ENCODE data around the gene AP1S3. TPM values are rescaled to one million over a fixed set of nuclear protein-coding genes. Genes with fewer than 3 reads are reported as not detected.

Gene AP1S3
- total RNA-seq, 1 donor from 2014 or later, result 0.47 TPM

DNA sequence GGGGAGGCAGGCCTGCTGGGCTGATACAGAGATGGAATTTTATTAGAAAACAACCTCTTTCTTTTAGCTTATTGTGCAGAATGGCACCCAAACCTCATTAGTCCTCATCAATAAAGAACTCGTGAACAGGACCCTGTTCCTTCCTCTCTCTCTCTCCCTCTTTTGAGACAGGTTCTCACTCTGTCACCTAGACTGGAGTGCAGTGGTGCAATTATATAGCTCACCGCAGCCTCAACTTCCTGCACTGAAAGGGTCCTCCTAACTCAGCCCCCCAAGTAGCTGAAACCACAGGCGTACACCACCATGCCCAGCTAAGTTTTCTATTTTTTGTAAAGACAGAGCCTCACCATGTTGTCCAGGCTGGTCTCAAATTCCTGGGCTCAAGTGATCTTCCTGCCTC, 21.7 kb upstream of the AP1S3 start:
- Histone ChIP-seq H3K4me1 (no peaks in the 10 kb centered on the region), H3K9me3 (replicated peaks) (no peaks in the 10 kb centered on the region), H3K4me3 (no peak overlapping the region), H3K36me3 (no peaks in the 10 kb centered on the region), H3K27me3 (ENCODE audit: low read depth) (no peaks in the 10 kb centered on the region), H3K27ac (replicated peaks) (no peak overlapping the region)
- TF ChIP-seq CTCF (IDR thresholded peaks at IDR 0.05; ENCODE audit: borderline replicate concordance), result no peak
- intact Hi-C loops (cut with micrococcal nuclease), result no loop called here
- DNase-seq, result no peak

- Histone ChIP-seq H3K4me1 (no peaks in the 10 kb centered on the region), H3K27me3 (ENCODE audit: low read depth) (no peaks in the 10 kb centered on the region), H3K4me3 (no peak overlapping the region), H3K36me3 (peaks cover 9% of the 10 kb centered on the region), H3K9me3 (replicated peaks) (no peaks in the 10 kb centered on the region), H3K27ac (replicated peaks) (no peak overlapping the region)
- intact Hi-C loops (cut with micrococcal nuclease), result no loop called here
- TF ChIP-seq CTCF (IDR thresholded peaks at IDR 0.05; ENCODE audit: borderline replicate concordance), result no peak
- DNase-seq, result no peak
Measured at GRCh38 chr2:223856584-223856983, 19.2 kb upstream of the AP1S3 start.

DNA sequence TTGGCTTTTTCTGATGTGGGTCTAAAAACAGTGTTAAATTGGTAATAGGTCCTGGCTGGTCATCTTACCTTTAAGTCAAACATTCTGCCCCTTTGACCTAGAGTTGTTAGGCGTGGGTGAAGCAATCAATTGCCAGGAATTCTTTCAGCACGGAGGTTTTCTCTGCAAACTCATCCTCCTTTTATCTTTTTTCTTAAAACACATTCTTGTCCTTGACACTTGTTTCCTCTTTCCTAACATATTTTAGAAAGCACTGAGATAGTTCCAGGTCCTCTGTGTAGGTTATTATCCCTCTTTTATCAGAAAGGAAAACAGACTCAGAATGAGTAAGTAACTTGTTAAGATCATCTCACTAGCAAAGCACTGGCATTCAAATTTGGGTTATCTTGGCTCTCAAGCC, 18.6 kb upstream of the AP1S3 start:
- no peak for DNase-seq
- no peak overlapping the region for H3K27ac ChIP-seq (replicated peaks)
- H3K4me1 ChIP-seq, result no peaks in the 10 kb centered on the region
- H3K27me3 ChIP-seq (ENCODE audit: low read depth), result no peaks in the 10 kb centered on the region
- H3K4me3 ChIP-seq, result no peak overlapping the region
- no peaks in the 10 kb centered on the region for H3K9me3 ChIP-seq (replicated peaks)
- TF ChIP-seq CTCF (IDR thresholded peaks at IDR 0.05; ENCODE audit: borderline replicate concordance), result no peak
- peaks cover 9% of the 10 kb centered on the region for H3K36me3 ChIP-seq
- intact Hi-C loops (cut with micrococcal nuclease), result no loop called here

DNA sequence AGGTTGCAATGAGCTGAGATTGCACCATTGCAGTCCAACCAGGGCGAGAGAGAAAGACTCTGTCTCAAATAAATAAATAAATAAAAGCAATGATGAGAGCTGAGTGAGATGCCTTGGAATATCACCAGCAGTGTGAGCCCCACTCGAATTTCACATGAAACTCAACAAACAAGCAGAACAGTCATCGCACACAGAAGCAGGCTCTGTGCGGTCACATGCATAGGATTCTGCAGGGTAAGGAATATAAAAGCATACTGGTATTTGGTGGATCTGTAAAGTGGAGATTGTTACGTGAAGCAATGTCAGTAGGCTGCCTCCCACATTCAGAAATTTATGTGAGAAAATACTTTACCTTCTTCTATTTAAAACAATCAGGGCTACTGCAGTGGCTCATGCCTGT, 18.0 kb upstream of the AP1S3 start:
- no peak overlapping the region for H3K4me3 ChIP-seq
- no peak overlapping the region for H3K27ac ChIP-seq (replicated peaks)
- no peak for TF ChIP-seq CTCF (IDR thresholded peaks at IDR 0.05; ENCODE audit: borderline replicate concordance)
- H3K36me3 ChIP-seq, result peaks cover 9% of the 10 kb centered on the region
- no peaks in the 10 kb centered on the region for H3K4me1 ChIP-seq
- no peaks in the 10 kb centered on the region for H3K9me3 ChIP-seq (replicated peaks)
- no peak for DNase-seq
- no peaks in the 10 kb centered on the region for H3K27me3 ChIP-seq (ENCODE audit: low read depth)
- intact Hi-C loops (cut with micrococcal nuclease), result no loop called here

- peaks cover 9% of the 10 kb centered on the region for H3K36me3 ChIP-seq
- no peaks in the 10 kb centered on the region for H3K9me3 ChIP-seq (replicated peaks)
- no peak overlapping the region for H3K4me3 ChIP-seq
- intact Hi-C loops (cut with micrococcal nuclease), result no loop called here
- TF ChIP-seq CTCF (IDR thresholded peaks at IDR 0.05; ENCODE audit: borderline replicate concordance), result no peak
- no peak for DNase-seq
- H3K4me1 ChIP-seq, result no peaks in the 10 kb centered on the region
- no peak overlapping the region for H3K27ac ChIP-seq (replicated peaks)
- H3K27me3 ChIP-seq (ENCODE audit: low read depth), result no peaks in the 10 kb centered on the region
Measured at GRCh38 chr2:223854741-223855140, 17.4 kb upstream of the AP1S3 start.

- no peak for DNase-seq
- Histone ChIP-seq H3K36me3 (peaks cover 9% of the 10 kb centered on the region), H3K4me3 (no peak overlapping the region), H3K4me1 (no peaks in the 10 kb centered on the region), H3K27ac (replicated peaks) (no peak overlapping the region), H3K9me3 (replicated peaks) (no peaks in the 10 kb centered on the region), H3K27me3 (ENCODE audit: low read depth) (no peaks in the 10 kb centered on the region)
- intact Hi-C loops (cut with micrococcal nuclease), result no loop called here
- TF ChIP-seq CTCF (IDR thresholded peaks at IDR 0.05; ENCODE audit: borderline replicate concordance), result no peak
Measured at GRCh38 chr2:223853425-223853837, 16.0 kb upstream of the AP1S3 start.

Data from left ventricle myocardium inferior (tissue), 1 donor.